ENCODE results near the gene MED29. TPM values are rescaled to one million over a fixed set of nuclear protein-coding genes. Genes with fewer than 3 reads are reported as not detected.
A peak's percentile ranks its signal among the peaks of the same experiment; 100 is the strongest.

The MED29 gene
- total RNA-seq, 1 experiment from 2014 or later, result 17.0 TPM

- Histone ChIP-seq H3K27me3 (ENCODE audit: low read length) (no peaks in the 10 kb centered on the region), H3K4me2 (ENCODE audit: low read length) (peak overlapping the region; percentile 91), H3K79me2 (ENCODE audit: low read length) (peaks cover 51% of the 10 kb centered on the region), H3K9me3 (ENCODE audit: low read length) (no peaks in the 10 kb centered on the region), H2AFZ (ENCODE audit: low read length) (no peak overlapping the region), H3F3A (ENCODE audit: low read length, unreplicated experiment) (no peaks in the 10 kb centered on the region), H3K27ac (ENCODE audit: low read length) (no peak overlapping the region), H3K9me2 (replicated peaks; ENCODE audit: low read length) (no peaks in the 10 kb centered on the region), H3K4me3 (ENCODE audit: low read length) (peak overlapping the region; percentile 79), H4K20me1 (ENCODE audit: low read length) (no peaks in the 10 kb centered on the region), H3K4me1 (ENCODE audit: insufficient read depth, low read length) (peaks cover 12% of the 10 kb centered on the region), H3K36me3 (ENCODE audit: low read depth, low read length) (no peaks in the 10 kb centered on the region; the same call in 1 of the 2 replicates), H3K9ac (ENCODE audit: low read length) (peak overlapping the region; percentile 90)
- intact Hi-C loops (cut with micrococcal nuclease), result no loop called here
- BruUV-seq (replicated peaks), result no TSS peak
- no peak for DNase-seq
- no peak for ATAC-seq
- POLR2A ChIA-PET (ENCODE audit: unreplicated experiment), result interaction anchor here (0.6 to 0.7 kb wide), 3 partner anchors 55 to 349 kb away, joined by 3 to 4 read pairs (median 3); no protein-coding TSS in a partner anchor
- CTCF ChIA-PET, result interaction anchor here (0.7 kb wide), 1 partner anchor 628 kb away, joined by 3 read pairs; no protein-coding TSS in a partner anchor
- no peak for TF ChIP-seq CTCF (conservative IDR thresholded peaks at IDR 0.05; ENCODE audit: low read depth, low read length)
- TF ChIP-seq EZH2phosphoT487 (IDR thresholded peaks at IDR 0.05; ENCODE audit: borderline replicate concordance, low read length), result no peak
- no peak for TF ChIP-seq EZH2 (IDR thresholded peaks at IDR 0.05; ENCODE audit: low read length, unreplicated experiment)
Observed at GRCh38 chr19:39342647-39343305, 48.4 kb upstream of the MED29 start.

GRCh38 chr19:39345956-39346355 lies 45.2 kb upstream of the MED29 start:
- no peak overlapping the region for H3K4me3 ChIP-seq (ENCODE audit: low read length)
- no peaks in the 10 kb centered on the region for H4K20me1 ChIP-seq (ENCODE audit: low read length)
- no peak overlapping the region for H3K4me2 ChIP-seq (ENCODE audit: low read length)
- no peaks in the 10 kb centered on the region for H3K9me3 ChIP-seq (ENCODE audit: low read length)
- H3K36me3 ChIP-seq (ENCODE audit: low read depth, low read length), result no peaks in the 10 kb centered on the region; the same call in 1 of the 2 replicates
- DNase-seq, result no peak
- intact Hi-C loops (cut with micrococcal nuclease), result no loop called here
- H3K79me2 ChIP-seq (ENCODE audit: low read length), result peaks cover 47% of the 10 kb centered on the region
- ATAC-seq, result no peak
- no peak overlapping the region for H3K9ac ChIP-seq (ENCODE audit: low read length)
- ChIA-PET CTCF (no interaction called here), POLR2A (ENCODE audit: unreplicated experiment) (no interaction called here)
- no peak overlapping the region for H3K27ac ChIP-seq (ENCODE audit: low read length)
- H2AFZ ChIP-seq (ENCODE audit: low read length), result no peak overlapping the region
- TF ChIP-seq EZH2phosphoT487 (IDR thresholded peaks at IDR 0.05; ENCODE audit: borderline replicate concordance, low read length) (no peak), CTCF (conservative IDR thresholded peaks at IDR 0.05; ENCODE audit: low read depth, low read length) (no peak), EZH2 (IDR thresholded peaks at IDR 0.05; ENCODE audit: low read length, unreplicated experiment) (no peak)
- H3K4me1 ChIP-seq (ENCODE audit: insufficient read depth, low read length), result peaks cover 8% of the 10 kb centered on the region
- H3K9me2 ChIP-seq (replicated peaks; ENCODE audit: low read length), result no peaks in the 10 kb centered on the region
- no peaks in the 10 kb centered on the region for H3F3A ChIP-seq (ENCODE audit: low read length, unreplicated experiment)
- no peaks in the 10 kb centered on the region for H3K27me3 ChIP-seq (ENCODE audit: low read length)
- no TSS peak for BruUV-seq (replicated peaks)

All from PC-3 (cell line).